ENCODE measurements around the gene ANKS1A. TPM values are rescaled to one million over a fixed set of nuclear protein-coding genes. Genes with fewer than 3 reads are reported as not detected.
"Not testable (repeated sequence)": the region's sequence is repeated elsewhere in the genome, so short reads cannot be mapped to it uniquely, and the experiment has no call there.

ANKS1A gene
- polyA plus RNA-seq, 3 donors: 1.7 to 8.0 (median 3.1) TPM

DNA sequence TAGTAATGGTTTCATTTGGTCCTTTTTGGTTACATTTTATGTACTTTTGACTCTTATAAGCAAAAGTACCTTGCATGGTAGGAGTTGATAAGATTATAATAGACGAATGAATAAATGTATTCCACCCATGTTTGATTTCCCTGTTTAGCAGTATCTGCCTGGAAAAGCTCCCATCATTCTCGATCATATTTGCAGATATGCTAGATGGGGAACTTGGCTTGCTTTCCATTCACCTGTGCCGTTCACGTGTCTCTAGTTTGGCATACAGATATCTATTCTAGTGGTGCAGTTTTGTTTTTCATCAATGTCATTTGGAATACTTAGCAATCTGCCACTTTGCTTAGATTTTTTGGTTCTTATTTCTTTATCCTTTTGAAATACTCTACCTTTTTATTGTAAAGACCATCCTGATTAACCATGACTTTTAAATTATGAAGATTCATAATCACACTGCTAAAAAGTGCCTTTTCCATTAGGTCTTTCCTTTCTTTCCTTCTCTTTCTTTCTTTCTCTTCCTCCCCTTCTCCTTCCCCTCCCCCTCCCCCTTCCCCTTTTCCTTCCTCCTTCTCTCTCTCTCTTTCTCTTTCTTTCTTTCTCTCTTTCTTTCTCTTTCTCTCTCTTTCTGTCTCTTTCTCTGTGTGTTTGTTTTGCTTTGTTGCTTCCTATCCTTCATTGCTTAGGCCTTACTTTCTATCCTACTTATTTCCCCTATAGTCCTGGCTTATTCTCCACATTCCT, 40.4 kb downstream of the ANKS1A start:
- H3K79me2 ChIP-seq (ENCODE audit: insufficient read depth, low read length): peaks cover 46% of the 10 kb centered on the region
- Mint-ChIP-seq H3K36me3 (peaks cover 6 to 13% of the 10 kb centered on the region in 2 donors), H3K4me1 (peaks cover 19% of the 10 kb centered on the region), H3K4me3 (no peak overlapping the region), H3K27me3 (ENCODE audit: low read depth in 3 of 3) (no peaks in the 10 kb centered on the region), H3K9me3 (no peaks in the 10 kb centered on the region), H3K27ac (no peak overlapping the region)
- no peak overlapping the region for H3K4me2 ChIP-seq (replicated peaks; ENCODE audit: extremely low read depth, low read length, poor library complexity, severe bottlenecking)
- H3K36me3 ChIP-seq (replicated peaks in 1 of 2; ENCODE audit: control insufficient read depth in 1 of 2, insufficient read depth in 2 of 2, low read length in 2 of 2): no peaks in the 10 kb centered on the region
- H3K27me3 ChIP-seq (ENCODE audit: control insufficient read depth in 2 of 2, insufficient read depth in 2 of 2, low read length in 2 of 2): no peaks in the 10 kb centered on the region
- no peak overlapping the region for H3K27ac ChIP-seq (ENCODE audit: low read depth in 1 of 2, low read length in 2 of 2)
- H3K9ac ChIP-seq (ENCODE audit: insufficient read depth, low read length, poor library complexity, severe bottlenecking): no peak overlapping the region
- H3K4me1 ChIP-seq (ENCODE audit: control insufficient read depth in 1 of 2, insufficient read depth in 2 of 2, low read length in 2 of 2): no peaks in the 10 kb centered on the region
- H2AFZ ChIP-seq (ENCODE audit: insufficient read depth, low read depth, low read length, poor library complexity, severe bottlenecking): no peak overlapping the region
- no peak overlapping the region for H3K4me3 ChIP-seq (replicated peaks in 1 of 3; ENCODE audit: low read depth in 2 of 3, low read length in 3 of 3)
- H3K9me3 ChIP-seq (replicated peaks in 1 of 2; ENCODE audit: control insufficient read depth in 1 of 2, insufficient read depth in 1 of 2, low read length in 2 of 2): no peaks in the 10 kb centered on the region
- peaks cover 94% of the 10 kb centered on the region for H4K20me1 ChIP-seq (ENCODE audit: insufficient read depth, low read length)
- WGBS (ENCODE audit: insufficient coverage): no CpG with 5 or more reads among the region's 4 CpGs
- no peak for DNase-seq
- intact Hi-C loops (cut with micrococcal nuclease): no loop called here
- no peak for TF ChIP-seq CTCF (IDR thresholded peaks at IDR 0.05)

DNA sequence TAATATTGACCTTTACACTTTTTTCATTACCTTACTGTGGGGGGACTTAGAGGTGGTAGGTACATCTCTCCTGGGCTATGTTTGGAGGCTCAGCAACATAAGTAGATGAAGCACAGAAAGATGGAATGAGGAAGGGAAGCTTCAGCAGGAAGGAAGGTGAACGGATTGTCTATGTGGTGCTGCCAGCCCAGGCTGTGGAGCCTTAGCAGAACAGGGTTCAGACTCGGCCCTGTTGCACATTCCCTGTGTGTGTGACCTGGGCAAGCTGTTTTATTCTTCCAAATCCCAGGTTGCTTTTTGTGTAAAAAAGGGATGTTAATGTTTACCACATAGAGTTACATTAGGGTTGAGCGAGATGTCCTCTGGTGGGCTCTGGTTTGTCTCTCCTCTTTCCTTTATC, 41.2 kb downstream of the ANKS1A start:
- TF ChIP-seq CTCF (IDR thresholded peaks at IDR 0.05): no peak
- peak overlapping the region in 2 of 7 donors; percentile 16 to 78 for H3K27ac Mint-ChIP-seq
- Histone ChIP-seq H3K9me3 (replicated peaks in 1 of 2; ENCODE audit: control insufficient read depth in 1 of 2, insufficient read depth in 1 of 2, low read length in 2 of 2) (no peaks in the 10 kb centered on the region), H3K27ac (ENCODE audit: low read depth in 1 of 2, low read length in 2 of 2) (no peak overlapping the region), H2AFZ (ENCODE audit: insufficient read depth, low read depth, low read length, poor library complexity, severe bottlenecking) (no peak overlapping the region), H3K4me1 (ENCODE audit: control insufficient read depth in 1 of 2, insufficient read depth in 2 of 2, low read length in 2 of 2) (peaks cover 4 to 8% of the 10 kb centered on the region in 2 donors), H4K20me1 (ENCODE audit: insufficient read depth, low read length) (peaks cover 96% of the 10 kb centered on the region), H3K36me3 (replicated peaks in 1 of 2; ENCODE audit: control insufficient read depth in 1 of 2, insufficient read depth in 2 of 2, low read length in 2 of 2) (no peaks in the 10 kb centered on the region), H3K27me3 (ENCODE audit: control insufficient read depth in 2 of 2, insufficient read depth in 2 of 2, low read length in 2 of 2) (no peaks in the 10 kb centered on the region), H3K79me2 (ENCODE audit: insufficient read depth, low read length) (peaks cover 50% of the 10 kb centered on the region), H3K9ac (ENCODE audit: insufficient read depth, low read length, poor library complexity, severe bottlenecking) (no peak overlapping the region), H3K4me2 (replicated peaks; ENCODE audit: extremely low read depth, low read length, poor library complexity, severe bottlenecking) (no peak overlapping the region), H3K4me3 (replicated peaks in 1 of 3; ENCODE audit: low read depth in 2 of 3, low read length in 3 of 3) (no peak overlapping the region)
- intact Hi-C loops (cut with micrococcal nuclease): no loop called here
- DNase-seq: no peak
- peaks cover 27% of the 10 kb centered on the region for H3K4me1 Mint-ChIP-seq
- no peaks in the 10 kb centered on the region for H3K27me3 Mint-ChIP-seq (ENCODE audit: low read depth in 3 of 3)
- no peaks in the 10 kb centered on the region for H3K9me3 Mint-ChIP-seq
- H3K36me3 Mint-ChIP-seq: peaks cover 8 to 17% of the 10 kb centered on the region in 2 donors
- WGBS (ENCODE audit: insufficient coverage): 69% methylated on average over 2 of the region's 3 CpGs
- no peak overlapping the region for H3K4me3 Mint-ChIP-seq

GRCh38 chr6:34932202-34932601, 43.1 kb downstream of the ANKS1A start:
- DNase-seq; H3K27ac Mint-ChIP-seq; H3K4me2 ChIP-seq (replicated peaks; ENCODE audit: extremely low read depth, low read length, poor library complexity, severe bottlenecking); H2AFZ ChIP-seq (ENCODE audit: insufficient read depth, low read depth, low read length, poor library complexity, severe bottlenecking); H3K36me3 ChIP-seq (replicated peaks in 1 of 2; ENCODE audit: control insufficient read depth in 1 of 2, insufficient read depth in 2 of 2, low read length in 2 of 2); H3K27me3 Mint-ChIP-seq (ENCODE audit: low read depth in 3 of 3); H3K9me3 ChIP-seq (replicated peaks in 1 of 2; ENCODE audit: control insufficient read depth in 1 of 2, insufficient read depth in 1 of 2, low read length in 2 of 2); H3K27me3 ChIP-seq (ENCODE audit: control insufficient read depth in 2 of 2, insufficient read depth in 2 of 2, low read length in 2 of 2); H3K9me3 Mint-ChIP-seq; H3K9ac ChIP-seq (ENCODE audit: insufficient read depth, low read length, poor library complexity, severe bottlenecking); H3K27ac ChIP-seq (ENCODE audit: low read depth in 1 of 2, low read length in 2 of 2); intact Hi-C loops (cut with micrococcal nuclease); H3K4me3 Mint-ChIP-seq; H3K4me3 ChIP-seq (replicated peaks in 1 of 3; ENCODE audit: low read depth in 2 of 3, low read length in 3 of 3): not testable (repeated sequence)
- Histone ChIP-seq H4K20me1 (ENCODE audit: insufficient read depth, low read length) (peaks cover 95% of the 10 kb centered on the region), H3K4me1 (ENCODE audit: control insufficient read depth in 1 of 2, insufficient read depth in 2 of 2, low read length in 2 of 2) (peaks cover 6 to 11% of the 10 kb centered on the region in 2 donors), H3K79me2 (ENCODE audit: insufficient read depth, low read length) (peaks cover 42% of the 10 kb centered on the region)
- WGBS (ENCODE audit: insufficient coverage): 98% methylated on average over 6 of the region's 12 CpGs
- H3K36me3 Mint-ChIP-seq: peaks cover 8 to 17% of the 10 kb centered on the region in 2 donors
- peaks cover 32% of the 10 kb centered on the region for H3K4me1 Mint-ChIP-seq

All from CD14-positive monocyte (primary cell).